Type B pancreatic cell (in vitro differentiated cells): ENCODE results near the gene CCDC50. TPM values are rescaled to one million over a fixed set of nuclear protein-coding genes. Genes with fewer than 3 reads are reported as not detected.

Experiments
- DNase-seq: peaks from one replicate; pipeline ENCODE4 v3.0.0; 2021; ENCODE audit warnings: mixed read lengths; ENCODE audit not compliant: unreplicated experiment; ENCODE audit errors: extremely low spot score
- H3K27ac Mint-ChIP-seq: 2 replicates; pipeline ENCODE4 v1.8.0; 2021; ENCODE audit warnings: mild to moderate bottlenecking, mixed read lengths
- H3K27me3 Mint-ChIP-seq: 2 replicates; pipeline ENCODE4 v1.8.0; 2021; ENCODE audit warnings: mixed read lengths
- H3K36me3 Mint-ChIP-seq: 2 replicates; pipeline ENCODE4 v1.8.0; 2021; ENCODE audit warnings: mixed read lengths
- H3K4me1 Mint-ChIP-seq: one replicate; pipeline ENCODE4 v1.8.0; 2021; ENCODE audit warnings: mixed read lengths; ENCODE audit not compliant: unreplicated experiment
- H3K4me3 Mint-ChIP-seq: 2 replicates; pipeline ENCODE4 v1.8.0; 2021; ENCODE audit warnings: mild to moderate bottlenecking, mixed read lengths
- H3K9me3 Mint-ChIP-seq: 2 replicates; pipeline ENCODE4 v1.8.0; 2021; ENCODE audit warnings: mixed read lengths
- CTCF ChIP-seq: fragments of 200-600 bp; sonication (generic); conservative IDR thresholded peaks from 2 replicates; pipeline ENCODE4 v1.5.0; 2021; ENCODE audit warnings: antibody characterized with exemption, mild to moderate bottlenecking
- total RNA-seq: library from RNA; stranded (reverse); gene quantifications from 2 replicates; pipeline ENCODE4 v1.2.1, GENCODE V29; 2021; ENCODE audit warnings: low replicate concordance

CCDC50 gene
- total RNA-seq, 1 donor from 2014 or later: 47.4 TPM

GRCh38 chr3:191336833-191337232, 7.6 kb downstream of the CCDC50 start:
- H3K9me3 Mint-ChIP-seq: no peaks in the 10 kb centered on the region
- no peaks in the 10 kb centered on the region for H3K36me3 Mint-ChIP-seq
- H3K27ac Mint-ChIP-seq: no peak overlapping the region
- DNase-seq: no peak
- H3K27me3 Mint-ChIP-seq: no peaks in the 10 kb centered on the region
- H3K4me1 Mint-ChIP-seq: peaks cover 22% of the 10 kb centered on the region
- TF ChIP-seq CTCF: no peak
- no peak overlapping the region for H3K4me3 Mint-ChIP-seq

DNA sequence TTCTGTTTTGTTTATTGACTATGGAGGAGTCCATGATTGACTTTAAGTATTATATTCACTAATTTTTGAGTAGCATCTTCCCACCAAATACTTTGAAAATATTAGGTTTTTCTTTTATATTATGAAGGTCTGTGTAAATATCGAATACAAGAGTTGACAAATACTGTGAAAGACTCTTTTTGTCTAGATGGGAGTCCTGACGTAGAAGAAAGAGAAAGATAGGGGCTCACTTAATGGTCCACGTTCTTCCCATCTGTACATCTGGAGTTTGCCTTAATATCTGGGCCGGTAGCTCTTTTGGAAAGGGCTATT, 8.9 kb downstream of the CCDC50 start:
- Mint-ChIP-seq H3K9me3 (no peaks in the 10 kb centered on the region), H3K4me3 (no peak overlapping the region), H3K36me3 (no peaks in the 10 kb centered on the region), H3K4me1 (peaks cover 18% of the 10 kb centered on the region), H3K27me3 (no peaks in the 10 kb centered on the region), H3K27ac (no peak overlapping the region)
- no peak for TF ChIP-seq CTCF
- no peak for DNase-seq

- no peak for DNase-seq
These were observed 10.2 kb downstream of the CCDC50 start for GRCh38 chr3:191339316-191339917.

DNA sequence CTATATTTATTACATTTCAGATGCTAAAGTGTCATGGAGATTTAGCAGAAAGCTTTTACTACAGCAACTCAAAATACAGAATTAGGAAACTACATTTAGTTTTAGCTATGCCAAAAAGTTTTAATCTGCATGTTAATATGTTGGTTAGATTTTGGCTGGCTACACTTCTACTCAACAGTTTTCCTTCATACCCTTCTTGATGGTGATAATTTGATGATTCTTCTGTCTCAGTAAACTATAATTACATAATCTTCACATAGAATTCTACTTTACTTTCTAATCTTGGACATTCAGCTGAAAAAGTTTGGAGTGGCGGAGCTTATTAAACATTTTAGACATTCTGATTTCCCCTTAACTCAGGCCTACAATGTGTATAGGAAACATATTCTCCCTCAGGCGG, 11.2 kb downstream of the CCDC50 start:
- Mint-ChIP-seq H3K27ac (no peak overlapping the region), H3K27me3 (no peaks in the 10 kb centered on the region), H3K4me1 (peaks cover 24% of the 10 kb centered on the region), H3K36me3 (no peaks in the 10 kb centered on the region), H3K4me3 (no peak overlapping the region), H3K9me3 (no peaks in the 10 kb centered on the region)
- no peak for DNase-seq
- TF ChIP-seq CTCF: no peak

More at GRCh38 chr3:191339316-191339917, 10.2 kb downstream of the CCDC50 start:
- H3K36me3 Mint-ChIP-seq: no peaks in the 10 kb centered on the region
- no peak overlapping the region for H3K4me3 Mint-ChIP-seq
- peaks cover 24% of the 10 kb centered on the region for H3K4me1 Mint-ChIP-seq
- no peaks in the 10 kb centered on the region for H3K9me3 Mint-ChIP-seq
- no peak overlapping the region for H3K27ac Mint-ChIP-seq
- no peaks in the 10 kb centered on the region for H3K27me3 Mint-ChIP-seq
- TF ChIP-seq CTCF: no peak

- no peak for TF ChIP-seq CTCF
- Mint-ChIP-seq H3K27ac (no peak overlapping the region), H3K4me1 (peaks cover 26% of the 10 kb centered on the region), H3K36me3 (no peaks in the 10 kb centered on the region), H3K4me3 (no peak overlapping the region), H3K27me3 (no peaks in the 10 kb centered on the region), H3K9me3 (no peaks in the 10 kb centered on the region)
- DNase-seq: no peak
These were observed 11.8 kb downstream of the CCDC50 start for GRCh38 chr3:191340966-191341365.

DNA sequence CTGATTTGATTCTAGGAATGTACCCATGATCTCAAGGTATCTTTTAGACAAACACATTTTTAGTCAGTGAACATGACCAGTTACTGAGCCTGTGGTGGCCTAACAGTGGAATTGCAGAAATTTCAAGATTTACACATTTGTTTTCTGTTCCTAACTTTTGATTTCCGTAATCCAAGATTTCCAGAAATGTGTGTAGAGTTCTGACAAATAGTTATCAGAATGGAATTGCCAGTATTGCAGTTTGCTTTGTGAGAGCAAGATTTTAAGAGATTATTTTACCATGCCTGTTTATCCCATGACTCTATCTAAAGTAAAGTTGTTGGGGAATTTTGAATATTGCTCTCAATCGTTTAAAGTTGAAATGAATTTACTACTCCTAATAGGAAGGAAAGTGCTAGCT, 12.8 kb downstream of the CCDC50 start:
- no peaks in the 10 kb centered on the region for H3K36me3 Mint-ChIP-seq
- H3K9me3 Mint-ChIP-seq: no peaks in the 10 kb centered on the region
- no peak for DNase-seq
- H3K27me3 Mint-ChIP-seq: no peaks in the 10 kb centered on the region
- H3K4me3 Mint-ChIP-seq: no peak overlapping the region
- H3K27ac Mint-ChIP-seq: no peak overlapping the region
- peaks cover 26% of the 10 kb centered on the region for H3K4me1 Mint-ChIP-seq
- no peak for TF ChIP-seq CTCF
